Ovary (tissue), 9 donors: Measurements from ENCODE around the gene ECI1. TPM values are rescaled to one million over a fixed set of nuclear protein-coding genes. Genes with fewer than 3 reads are reported as not detected.

ENCODE experiments used
- DNase-seq, 5 donors: peaks; one replicate each; pipeline ENCODE4 v3.0.0-alpha.2; 2019 to 2020
- H3K27ac ChIP-seq, 2 donors: fragments of 200-600 bp; one replicate each; pipeline versions ENCODE4 v1.5.1 to v1.8.0; 2019 to 2022
- H3K27me3 ChIP-seq: fragments of 200-600 bp; one replicate; pipeline ENCODE4 v1.8.0; 2022
- H3K36me3 ChIP-seq: fragments of 200-600 bp; sonication (generic); one replicate; pipeline ENCODE4 v1.5.1; 2019
- H3K4me1 ChIP-seq: one replicate; pipeline ENCODE4 v1.8.1; 2013; ENCODE audit warnings: mild to moderate bottlenecking, moderate library complexity; ENCODE audit not compliant: insufficient read depth
- H3K4me3 ChIP-seq: fragments of 200-600 bp; sonication (generic); one replicate; pipeline ENCODE4 v1.5.1; 2017
- H3K9me3 ChIP-seq, 2 donors: fragments of 200-600 bp in 1 of 2; sonication (generic) in 1 of 2; one replicate each; pipeline versions ENCODE4 v1.5.1 to v1.8.1; 2013 to 2019; ENCODE audit warnings: mild to moderate bottlenecking in 1 of 2, moderate library complexity in 1 of 2
- CTCF ChIP-seq, 3 donors: fragments of 450-650 bp in 2 of 3; fragments of 200-600 bp in 1 of 3; IDR thresholded peaks; one replicate each; pipeline versions ENCODE4 v1.5.1 to v1.8.0; 2016 to 2022; ENCODE audit warnings: antibody characterized with exemption in 3 of 3, mild to moderate bottlenecking in 1 of 3
- EP300 ChIP-seq: sonication (generic); formaldehyde crosslinking; IDR thresholded peaks from one replicate; pipeline ENCODE4 v1.6.1; 2017; ENCODE audit warnings: antibody characterized with exemption
- POLR2A ChIP-seq: fragments of 450-650 bp; IDR thresholded peaks from one replicate; pipeline ENCODE4 v1.6.1; 2017; ENCODE audit warnings: antibody characterized with exemption, mild to moderate bottlenecking, moderate library complexity
- WGBS, 3 donors: extraction: QIAGEN DNeasy Blood & Tissue Kit in 1 of 3; methylation state at CpG; one replicate each; pipeline versions ENCODE4 v1.1.5 to v1.1.7; 2013 to 2017; 5-methylcytosine and 5-hydroxymethylcytosine counted together
- intact Hi-C, 4 donors: fragments of 100-400 bp; cut with DNase I; formaldehyde crosslinking; loops; one replicate each; pipeline versions ENCODE4 v1.11.0 to v1.15.1; 2022 to 2023
- polyA plus RNA-seq, 2 donors: library from polyadenylated mRNA; stranded (reverse); fragments of 200-250 nt in 1 of 2; fragments of 350-450 nt in 1 of 2; fragmentation: Illumina TruSeq in 1 of 2; extraction: RNeasy Lipid Tissue Mini Kit (QIAGEN cat#74804) in 1 of 2; gene quantifications; one replicate each; pipeline ENCODE4 v1.2.3, GENCODE V29; 2013 to 2014
- total RNA-seq, 7 donors: library from RNA; depleted of rRNA in 2 of 7; stranded (reverse); fragments of >200 nt in 2 of 7; fragmentation: NEBNext Ultra II Directional in 3 of 7; extraction: Animal tissue kit (Norgen Biotek cat#: 25700) in 3 of 7; gene quantifications; one replicate each; pipeline versions ENCODE4 v1.1.0 to v1.2.4, GENCODE V29; 2016 to 2023
- donor health status: DM: no; HTN: no; CAD: no; lungs with moderate emphysema.
- donor health status: DM: no; HTN: no; CAD: no.
- donor health status: Bipolar disorder and iron deficiency.
- donor health status: DM: yes; HTN: yes; CAD: no.
- donor health status: DM: no; HTN: no; CAD: no.
- donor health status: DM: yes; HTN: yes; CAD: no.

Gene ECI1
- total and polyA plus RNA-seq, 9 donors, result 3.1 to 66.3 (median 48.1) TPM

DNA sequence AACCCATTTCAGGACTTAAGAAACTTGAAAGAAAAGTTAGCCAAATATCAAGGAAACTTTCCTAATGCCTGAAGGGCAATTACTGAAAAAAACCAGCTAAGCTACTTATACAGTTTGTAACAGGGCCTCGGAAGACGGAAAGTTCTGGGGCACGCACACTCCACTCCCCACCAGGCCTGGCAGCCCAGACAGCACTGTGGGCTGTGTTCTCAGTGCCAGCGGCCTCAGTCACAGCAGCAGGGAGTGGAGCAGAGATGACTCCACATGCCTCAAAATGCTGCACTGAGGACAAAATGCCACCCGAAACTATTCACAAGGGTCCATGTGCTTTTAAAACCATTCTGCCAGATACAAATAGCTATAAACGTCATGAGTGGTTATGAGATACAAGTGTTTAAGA lies 6.3 kb upstream of the ECI1 start:
- no peak for DNase-seq
- Histone ChIP-seq H3K4me3 (no peak overlapping the region), H3K36me3 (no peaks in the 10 kb centered on the region), H3K27ac (no peak overlapping the region), H3K27me3 (no peaks in the 10 kb centered on the region), H3K9me3 (no peaks in the 10 kb centered on the region), H3K4me1 (no peaks in the 10 kb centered on the region)
- TF ChIP-seq POLR2A (no peak), CTCF (IDR thresholded peaks at IDR 0.05) (no peak), EP300 (no peak)
- WGBS, 3 donors, result 84 to 93% (median 91%) methylated on average over 6 of the region's 6 CpGs
- intact Hi-C loops, result loop anchor here in 1 of 4 donors (10.0 kb wide), 1 partner anchor 103 kb away; the partner anchor contains the start of gene TRAF7

DNA sequence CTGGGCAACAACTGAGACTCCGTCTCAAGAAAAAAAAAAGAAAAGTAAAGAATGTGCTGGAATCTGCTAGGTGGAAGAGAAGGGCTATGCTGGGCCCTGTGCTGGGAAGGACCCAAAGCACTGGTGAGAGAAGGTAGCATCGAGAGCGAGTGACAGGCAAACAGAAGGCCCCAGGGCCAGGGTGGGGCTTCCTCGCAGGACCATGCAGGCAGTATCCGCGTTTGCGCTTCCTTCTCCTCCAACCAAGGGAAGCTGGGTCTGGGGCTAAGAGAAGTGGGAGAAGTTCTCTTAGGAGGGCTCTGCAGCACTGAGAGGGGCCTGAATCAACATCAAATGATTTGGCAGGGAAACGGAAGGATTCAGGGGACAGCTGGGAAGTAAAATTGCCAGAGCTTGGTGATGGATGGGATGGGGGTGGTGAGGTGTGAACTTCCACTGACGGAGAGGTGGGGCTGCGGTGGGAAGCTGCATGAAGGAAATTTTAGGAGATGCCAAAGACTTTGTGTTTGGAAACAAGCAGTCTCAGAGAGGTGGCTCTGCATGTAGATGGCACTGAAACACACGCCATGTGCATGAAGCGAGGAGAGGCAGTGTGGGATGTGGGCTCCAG lies 5.2 kb upstream of the ECI1 start:
- no peak overlapping the region for H3K4me3 ChIP-seq
- H3K9me3 ChIP-seq, result no peaks in the 10 kb centered on the region
- no peaks in the 10 kb centered on the region for H3K36me3 ChIP-seq
- no peak for TF ChIP-seq POLR2A
- TF ChIP-seq CTCF (IDR thresholded peaks at IDR 0.05), result no peak
- TF ChIP-seq EP300, result no peak
- peaks cover 1% of the 10 kb centered on the region for H3K4me1 ChIP-seq
- H3K27ac ChIP-seq, result no peak overlapping the region
- whole genome bisulfite sequencing, 3 donors, result 81 to 85% (median 84%) methylated on average over 12 of the region's 12 CpGs
- no peaks in the 10 kb centered on the region for H3K27me3 ChIP-seq
- no peak for DNase-seq
- intact Hi-C loops, result loop anchor here in 1 of 4 donors (10.0 kb wide), 1 partner anchor 102 kb away; the partner anchor contains the start of gene TRAF7

- Histone ChIP-seq H3K27me3 (no peaks in the 10 kb centered on the region), H3K9me3 (no peaks in the 10 kb centered on the region), H3K4me1 (peaks cover 2% of the 10 kb centered on the region), H3K27ac (no peak overlapping the region), H3K4me3 (no peak overlapping the region), H3K36me3 (no peaks in the 10 kb centered on the region)
- intact Hi-C loops, result loop anchor here in 1 of 4 donors (10.0 kb wide), 1 partner anchor 98 kb away; the partner anchor contains the start of gene TRAF7
- no peak for DNase-seq
- no peak for TF ChIP-seq POLR2A
- TF ChIP-seq CTCF (IDR thresholded peaks at IDR 0.05), result no peak
- no peak for TF ChIP-seq EP300
- WGBS, 3 donors, result 75 to 85% (median 76%) methylated on average over 11 of the region's 11 CpGs
Measured at GRCh38 chr16:2253293-2253692, 1.9 kb upstream of the ECI1 start.

DNA sequence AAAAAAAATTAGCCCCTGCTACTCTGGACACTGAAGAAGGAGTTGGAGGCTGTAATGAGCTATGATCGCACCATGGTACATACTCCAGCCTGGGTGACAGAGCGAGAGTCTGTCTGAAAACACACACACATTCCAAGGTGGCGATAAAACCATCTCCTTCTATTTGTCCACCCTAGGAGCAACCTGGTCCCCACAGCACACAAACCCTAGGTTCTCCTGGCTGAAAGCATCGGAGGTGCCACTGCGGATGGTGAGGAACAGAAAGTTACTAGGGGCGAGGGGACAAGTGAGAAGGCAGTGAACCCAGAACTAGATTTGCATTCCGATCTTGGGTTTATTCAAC lies 1.4 kb upstream of the ECI1 start:
- no peaks in the 10 kb centered on the region for H3K36me3 ChIP-seq
- no peak overlapping the region for H3K27ac ChIP-seq
- DNase-seq, result no peak
- H3K4me1 ChIP-seq, result peaks cover 2% of the 10 kb centered on the region
- H3K9me3 ChIP-seq, result no peaks in the 10 kb centered on the region
- no peaks in the 10 kb centered on the region for H3K27me3 ChIP-seq
- H3K4me3 ChIP-seq, result no peak overlapping the region
- TF ChIP-seq EP300 (no peak), CTCF (IDR thresholded peaks at IDR 0.05) (no peak), POLR2A (no peak)
- intact Hi-C loops, result loop anchor here in 1 of 4 donors (10.0 kb wide), 1 partner anchor 98 kb away; the partner anchor contains the start of gene TRAF7
- WGBS, 3 donors, result 94 to 96% (median 95%) methylated on average over 7 of the region's 7 CpGs
